HG03060 (cell line): ENCODE measurements around the gene LINC00237.

Experiments
- ATAC-seq: cut with Tn5 transposase; IDR thresholded peaks from one replicate; pipeline ENCODE4 v1.9.1; 2021; ENCODE audit warnings: low read depth, moderate number of reproducible peaks; ENCODE audit not compliant: unreplicated experiment

Gene LINC00237

DNA sequence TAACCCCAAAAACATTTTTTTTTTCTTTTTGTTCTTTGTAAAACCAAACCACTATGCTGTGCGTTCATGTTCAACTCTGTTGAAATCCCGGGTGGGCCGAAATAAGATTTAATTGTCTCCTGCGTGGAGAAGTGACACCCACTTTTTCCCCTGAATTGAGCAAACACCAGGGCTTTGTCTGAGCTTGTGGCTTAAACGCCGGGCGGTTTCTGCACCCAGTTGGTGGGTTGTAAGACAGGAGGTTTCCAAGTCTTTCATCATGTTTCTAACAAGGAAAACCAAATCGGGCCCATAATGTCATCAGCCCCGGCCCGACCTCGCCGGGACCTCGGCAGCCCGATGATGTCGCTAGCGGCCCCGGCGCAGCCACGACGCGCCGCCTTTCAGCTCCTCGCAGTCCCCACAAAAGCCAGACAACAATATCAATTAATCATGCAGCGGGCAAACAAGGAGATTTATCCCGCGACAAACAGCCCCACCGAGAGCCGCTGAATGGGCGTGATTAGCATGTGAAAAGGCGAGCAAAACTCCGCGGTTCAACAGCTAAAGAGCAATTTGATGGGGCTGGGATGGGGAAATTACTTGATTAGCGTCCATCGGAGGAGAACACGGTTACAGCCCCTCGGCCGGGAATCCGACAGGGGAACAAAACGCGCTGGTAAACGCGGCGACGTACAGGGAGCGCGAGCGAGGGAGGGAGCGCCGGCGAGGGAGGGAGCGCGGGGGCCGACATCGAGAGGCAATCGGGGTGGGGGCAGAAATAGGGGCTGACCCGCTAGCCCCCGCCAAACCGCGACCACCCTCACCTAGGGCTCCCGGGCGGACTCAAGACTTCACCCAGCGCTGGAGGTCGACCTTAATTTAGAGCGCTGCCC is 5.3 kb downstream of the LINC00237 start:
- no peak for ATAC-seq

DNA sequence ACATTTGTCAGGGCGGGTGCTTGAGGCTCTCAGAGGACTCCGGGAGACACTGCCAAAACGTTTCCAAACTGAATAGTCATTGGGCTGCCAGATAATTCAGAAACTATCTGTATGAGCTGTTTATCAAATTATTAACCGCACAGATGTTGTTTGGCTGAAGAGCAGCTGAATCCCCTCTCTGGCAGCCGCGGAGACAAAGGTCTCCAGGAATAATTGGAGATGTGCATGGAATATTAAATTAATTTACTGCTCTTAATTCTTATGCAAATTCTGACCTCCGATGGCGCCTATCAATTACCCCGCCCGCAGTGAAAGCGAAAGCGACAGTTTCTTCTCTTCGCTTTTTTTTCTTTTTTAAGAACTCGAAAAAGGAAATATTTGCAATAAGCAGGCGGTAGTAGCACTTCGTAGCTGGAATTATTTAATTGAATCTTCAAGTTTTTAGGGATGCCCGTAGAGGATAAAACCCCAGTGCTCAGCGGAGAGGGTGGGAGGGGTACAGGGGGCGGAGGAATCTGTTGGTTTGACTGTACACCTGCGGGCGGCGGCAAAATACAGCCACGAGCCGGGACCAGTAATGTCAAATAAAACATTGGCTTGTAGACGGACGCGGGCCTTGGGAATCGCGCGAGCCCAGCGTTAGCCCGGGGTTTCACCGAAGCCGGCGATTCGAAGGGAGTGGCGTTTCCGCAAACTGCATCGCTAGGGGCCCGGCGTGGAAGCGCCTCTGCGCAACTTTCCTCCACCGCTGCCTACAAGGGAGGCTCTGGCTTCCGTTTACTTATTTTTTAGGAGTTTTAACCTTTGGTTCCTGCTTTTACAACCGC is 6.2 kb downstream of the LINC00237 start:
- no peak for ATAC-seq

DNA sequence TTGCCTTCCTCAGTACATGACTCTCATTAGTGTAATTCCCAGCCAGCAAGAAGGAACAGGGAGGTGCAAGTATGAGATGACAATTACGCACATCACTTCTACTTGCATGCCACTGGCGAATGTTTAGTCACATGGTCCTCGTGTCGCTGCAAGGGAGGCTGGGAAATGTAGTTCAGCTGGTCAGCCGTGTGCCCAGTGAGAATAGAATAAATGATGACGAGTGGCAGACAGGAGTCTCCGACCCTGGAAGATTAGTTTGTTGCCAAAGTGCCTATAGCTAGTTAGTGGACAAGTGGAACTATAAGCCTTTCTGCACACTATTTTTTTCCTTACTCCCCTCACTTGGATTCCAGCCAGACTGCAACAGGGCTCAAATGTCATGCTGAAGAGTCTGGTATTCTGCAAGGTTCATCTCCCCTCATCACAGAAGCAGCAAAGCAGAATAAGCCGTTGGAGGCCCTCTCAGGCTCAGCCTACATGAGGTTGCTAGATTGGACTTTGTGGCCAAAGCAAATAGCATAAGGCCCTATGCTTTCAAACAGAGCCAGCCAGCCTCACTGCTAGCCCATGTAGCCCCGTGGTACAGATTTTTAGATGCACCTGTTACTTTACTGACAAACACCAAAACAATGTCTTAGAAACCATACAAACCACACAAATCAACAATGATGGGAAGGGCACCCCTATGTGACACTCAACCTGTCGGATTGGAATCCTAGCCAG is 9.7 kb downstream of the LINC00237 start:
- peak; percentile 50 for ATAC-seq

DNA sequence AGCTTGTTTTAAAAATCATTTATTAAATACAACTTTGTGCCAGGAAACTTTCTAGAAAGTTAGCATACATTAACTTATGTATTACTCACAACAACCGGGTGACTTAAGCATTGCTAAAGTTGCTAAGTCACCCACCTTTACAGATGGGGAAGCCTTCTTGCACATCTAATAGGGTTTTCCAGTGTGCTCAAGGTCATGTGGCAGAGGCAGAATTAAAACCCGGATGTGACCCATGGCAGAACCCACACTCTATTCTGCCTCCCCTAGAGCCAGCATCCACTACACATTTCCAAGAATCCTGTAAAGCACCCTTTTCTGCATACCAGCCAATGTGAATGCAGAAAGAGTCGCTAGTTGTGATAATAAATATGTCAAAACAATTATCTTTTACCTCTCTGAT is 13.4 kb downstream of the LINC00237 start:
- ATAC-seq, result no peak

DNA sequence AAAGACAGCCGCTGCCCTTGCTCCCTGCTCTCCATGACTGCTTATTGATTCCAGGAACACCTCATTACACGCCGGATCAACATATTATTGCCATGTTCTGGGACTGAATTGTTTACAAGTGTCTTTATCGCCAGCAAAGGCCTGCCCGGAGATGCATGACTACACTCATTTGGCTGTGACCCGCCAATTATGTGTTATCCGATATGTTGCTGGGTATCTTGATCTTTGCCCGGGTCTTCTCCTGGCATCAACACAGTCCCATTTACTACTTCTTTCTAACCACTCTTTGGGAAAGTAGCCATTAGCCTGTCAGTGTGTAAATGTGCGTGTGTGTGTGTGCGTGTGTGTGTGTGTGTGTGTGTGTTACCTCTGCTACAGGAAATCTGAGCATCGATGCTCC is 15.4 kb downstream of the LINC00237 start:
- no peak for ATAC-seq

DNA sequence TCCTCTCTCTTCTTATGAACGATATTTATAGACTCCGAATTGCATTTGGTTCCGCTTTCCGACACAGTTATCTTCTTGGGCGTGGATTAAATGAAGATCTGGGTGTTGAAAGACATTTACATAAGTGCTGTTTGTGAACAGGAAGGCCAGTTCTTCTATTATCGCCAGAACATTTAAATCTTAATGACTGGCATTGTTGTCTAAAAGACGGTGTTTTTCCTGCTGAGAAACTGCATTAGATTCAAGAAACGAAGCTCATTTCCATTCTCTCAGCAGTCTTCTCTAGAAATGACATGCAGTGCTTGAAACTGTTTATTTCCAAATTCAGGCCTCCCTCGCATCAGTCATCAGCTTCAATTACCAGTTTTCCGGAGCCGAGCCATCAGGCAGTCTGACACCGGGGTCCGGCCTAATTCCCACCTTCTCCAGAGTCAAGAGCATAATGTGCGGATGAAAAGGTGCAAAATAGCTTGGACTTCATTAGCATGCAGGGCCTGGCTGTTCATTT is 16.0 kb downstream of the LINC00237 start:
- ATAC-seq, result no peak

DNA sequence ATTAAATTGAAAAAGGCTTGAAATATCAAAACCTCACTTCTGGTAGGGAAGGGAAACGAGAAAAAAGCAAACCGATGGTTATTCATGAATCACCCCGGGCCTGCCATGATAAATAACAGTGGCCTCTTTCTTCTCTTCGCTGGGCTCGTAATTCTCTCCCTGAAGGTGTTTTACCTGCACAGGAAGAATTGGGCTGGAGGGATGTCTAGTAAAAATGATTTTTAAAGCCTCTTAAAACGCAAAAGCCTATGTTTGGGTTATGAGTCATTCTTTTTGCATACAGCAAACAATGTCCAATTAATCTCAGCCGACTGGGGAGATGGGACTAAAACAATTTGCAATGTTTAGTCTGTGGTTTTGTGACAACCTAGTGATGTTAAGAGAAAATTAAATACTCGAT is 16.8 kb downstream of the LINC00237 start:
- ATAC-seq, result no peak

DNA sequence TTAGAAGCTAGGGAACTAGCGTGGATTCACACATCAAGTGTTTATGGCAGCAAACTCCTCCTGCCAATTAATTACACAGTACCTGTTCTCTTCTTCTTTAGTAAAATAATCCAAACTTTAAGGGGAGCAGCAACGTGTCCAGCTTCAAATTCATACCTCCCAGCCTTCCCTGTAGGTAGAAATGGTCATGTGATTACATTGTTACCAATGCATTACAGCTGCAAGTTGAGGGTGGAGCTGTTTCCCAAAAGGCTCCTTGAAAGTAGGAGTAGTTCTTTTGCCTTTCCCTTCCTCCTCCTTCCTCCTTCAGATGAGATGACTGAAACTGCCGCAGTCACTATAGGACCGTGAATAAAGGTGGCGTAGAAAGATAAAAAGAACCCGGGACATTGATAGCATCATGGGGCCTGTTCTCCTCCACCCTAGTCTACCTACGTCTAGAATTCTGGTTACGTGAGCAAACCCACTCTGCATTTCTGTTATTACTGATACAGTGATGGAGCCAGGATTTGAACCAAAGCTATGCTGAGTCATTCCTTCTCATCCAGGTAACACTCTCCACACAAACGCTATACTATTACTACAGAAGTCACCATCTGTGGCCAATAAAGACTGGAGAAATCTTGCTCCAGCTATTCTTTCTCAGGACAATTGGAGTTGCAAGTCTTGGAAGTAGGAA is 18.2 kb downstream of the LINC00237 start:
- ATAC-seq, result no peak

DNA sequence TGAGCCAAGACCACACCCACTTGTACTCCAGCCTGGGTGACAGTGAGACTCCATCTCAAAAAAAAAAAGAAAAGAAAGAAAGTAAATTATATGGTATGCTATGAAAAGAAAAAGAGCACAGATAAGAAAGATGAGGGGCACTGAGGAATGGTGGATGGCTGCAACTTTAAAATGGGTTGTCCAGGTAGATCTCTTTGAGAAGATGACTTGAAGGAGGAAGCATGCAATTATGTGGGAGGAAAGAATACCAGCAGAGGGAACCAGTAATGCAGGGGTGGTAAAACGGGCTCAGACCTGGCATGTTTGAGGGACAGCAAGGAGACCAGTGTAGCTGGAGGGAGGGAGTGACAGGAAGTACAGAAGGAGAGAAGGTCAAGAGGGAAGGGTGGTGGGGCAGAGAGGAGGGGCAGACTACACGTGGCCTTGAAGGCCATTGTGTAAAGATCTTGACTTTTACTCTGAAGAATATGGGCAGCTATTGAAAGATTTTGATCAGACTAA is 22.3 kb downstream of the LINC00237 start:
- ATAC-seq, result no peak

DNA sequence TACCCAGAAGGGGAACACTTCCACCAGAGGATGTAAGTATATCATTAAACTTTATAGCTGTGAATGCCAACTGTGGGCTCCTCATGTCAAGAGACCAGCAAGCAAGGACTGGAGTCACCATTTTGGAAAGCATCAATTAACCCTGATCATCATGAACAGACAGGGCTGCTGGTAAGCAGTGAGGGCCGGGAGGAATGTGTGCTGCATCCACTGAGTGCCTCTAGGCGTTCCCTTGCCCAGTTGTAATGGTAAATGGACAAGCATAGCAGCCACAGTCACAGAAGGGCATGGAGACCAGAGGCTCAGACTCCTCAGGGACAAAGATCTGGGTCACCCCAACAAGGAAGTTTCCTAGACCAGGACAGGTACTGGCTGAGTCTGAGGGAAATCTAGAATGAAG is 23.6 kb downstream of the LINC00237 start:
- no peak for ATAC-seq

DNA sequence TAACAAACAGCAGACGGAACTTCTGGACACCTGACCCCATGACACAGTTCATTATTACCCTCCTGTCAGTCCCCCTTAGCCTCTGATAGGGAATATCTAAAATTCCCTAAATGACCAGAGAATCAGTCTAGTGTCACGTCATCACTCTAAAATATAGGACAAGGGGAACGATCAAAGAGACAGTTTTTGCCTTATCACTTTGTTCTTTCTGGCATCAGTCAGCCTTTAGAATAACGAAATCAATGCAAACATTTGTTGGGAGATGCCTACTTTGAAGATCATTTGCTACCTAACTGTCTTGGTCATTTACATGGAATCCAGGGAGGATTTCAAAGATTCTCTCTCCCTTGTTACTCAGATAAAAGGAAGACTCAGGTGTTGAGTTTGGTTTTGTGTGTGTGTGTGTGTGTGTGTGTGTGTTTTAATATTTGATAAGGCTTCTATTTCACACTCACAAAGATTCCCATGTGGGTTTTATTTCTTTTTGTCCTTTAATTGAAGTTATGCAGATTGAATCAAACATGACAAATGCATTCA is 28.3 kb downstream of the LINC00237 start:
- no peak for ATAC-seq

DNA sequence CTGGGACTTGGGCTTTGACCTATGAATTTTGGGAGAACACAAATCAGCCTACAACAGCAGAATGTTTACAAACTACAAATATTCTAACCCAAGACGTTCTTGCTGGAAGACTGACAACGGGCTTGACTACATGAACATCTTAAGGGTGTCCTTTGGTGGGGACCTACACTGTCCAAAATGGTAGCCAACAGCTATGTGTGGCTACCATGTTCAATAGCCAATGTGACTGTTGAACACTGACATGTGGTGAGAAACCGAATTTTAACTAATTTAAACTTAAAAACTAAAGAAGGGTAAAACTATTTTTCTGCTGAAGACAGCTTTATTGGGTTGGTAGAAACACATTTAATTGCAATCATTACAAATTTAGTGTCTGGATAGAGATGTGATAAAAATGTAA is 30.1 kb downstream of the LINC00237 start:
- ATAC-seq, result no peak

DNA sequence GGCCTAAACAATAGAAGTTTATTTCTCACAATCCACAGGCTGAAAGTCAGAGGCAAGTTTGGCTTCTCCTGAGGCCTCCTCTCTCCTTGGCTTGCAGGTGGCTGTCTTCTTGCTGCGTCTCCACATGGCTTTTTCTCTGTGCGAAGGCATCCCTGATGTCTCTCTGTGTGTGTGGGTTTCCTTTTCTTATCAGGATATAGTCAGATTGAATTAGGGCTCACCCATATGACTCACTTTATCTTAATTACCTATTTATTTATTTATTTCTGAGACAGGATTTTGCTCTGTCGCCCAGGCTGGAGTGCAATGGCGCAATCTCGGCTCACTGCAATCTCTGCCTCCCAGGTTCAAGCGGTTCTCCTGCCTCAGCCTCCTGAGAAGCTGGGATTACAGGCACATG is 30.7 kb downstream of the LINC00237 start:
- ATAC-seq, result no peak

DNA sequence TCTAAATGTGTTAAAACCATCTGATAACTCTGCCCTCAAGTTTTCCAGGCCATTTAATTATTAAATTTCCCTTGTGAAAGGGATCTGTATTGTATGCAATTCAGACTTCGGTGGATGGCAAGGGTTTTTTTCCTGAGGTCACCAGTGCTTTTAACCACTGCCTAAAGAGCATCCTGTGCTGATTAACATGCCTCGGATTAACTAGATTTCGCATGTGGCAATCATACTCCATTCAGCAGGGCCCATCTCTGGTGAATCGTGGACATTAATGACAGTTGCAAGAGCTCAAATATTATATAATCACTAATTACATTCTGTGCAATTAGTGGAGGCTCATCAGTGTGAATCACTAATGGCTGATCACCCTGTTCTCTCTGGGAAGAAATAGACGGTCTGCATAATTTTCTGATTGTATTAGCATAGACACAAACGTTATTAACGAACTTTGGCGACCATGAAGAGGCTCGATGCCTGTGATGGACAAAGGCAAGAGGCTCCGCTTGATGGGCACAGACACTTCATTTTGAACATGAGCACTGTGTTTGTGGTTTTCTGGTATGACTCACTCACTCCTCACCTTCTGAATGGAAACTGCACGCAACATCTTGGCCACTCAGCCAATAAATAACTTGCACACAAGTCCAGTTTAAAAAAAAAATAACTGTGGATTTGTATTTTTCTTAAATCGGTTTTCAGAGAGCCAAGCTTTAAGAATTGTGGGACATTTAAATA is 31.4 kb downstream of the LINC00237 start:
- ATAC-seq, result peak; percentile 98

DNA sequence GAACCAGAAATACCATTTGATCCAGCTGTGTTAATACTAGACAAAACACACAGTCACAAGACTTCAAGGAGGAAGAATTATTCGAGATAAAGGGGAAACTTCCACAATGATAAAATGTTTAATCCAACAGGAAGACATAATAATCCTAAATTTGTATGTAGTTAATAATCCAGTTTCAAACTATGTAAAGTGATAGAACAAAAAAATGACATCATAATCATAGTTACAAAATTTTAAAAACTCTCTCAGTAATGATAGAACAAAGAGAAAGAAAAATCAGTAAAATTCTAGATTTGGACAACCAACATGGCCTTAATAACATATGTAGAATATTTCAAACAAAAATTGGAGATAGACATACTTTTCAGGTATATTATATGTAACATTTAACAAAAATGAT is 38.9 kb downstream of the LINC00237 start:
- no peak for ATAC-seq

DNA sequence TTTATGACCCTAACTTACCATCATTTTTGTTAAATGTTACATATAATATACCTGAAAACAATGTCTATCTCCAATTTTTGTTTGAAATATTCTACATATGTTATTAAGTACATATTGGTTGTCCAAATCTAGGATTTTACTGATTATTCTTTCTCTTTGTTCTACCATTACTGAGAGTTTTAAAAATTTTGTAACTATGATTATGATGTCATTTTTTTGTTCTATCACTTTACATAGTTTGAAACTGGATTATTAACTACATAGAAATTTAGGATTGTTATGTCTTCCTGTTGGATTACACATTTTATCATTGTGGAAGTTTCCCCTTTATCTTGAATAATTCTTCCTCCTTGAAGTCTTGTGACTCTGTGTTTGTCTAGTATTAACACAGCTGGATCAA is 41.2 kb downstream of the LINC00237 start:
- ATAC-seq, result no peak

DNA sequence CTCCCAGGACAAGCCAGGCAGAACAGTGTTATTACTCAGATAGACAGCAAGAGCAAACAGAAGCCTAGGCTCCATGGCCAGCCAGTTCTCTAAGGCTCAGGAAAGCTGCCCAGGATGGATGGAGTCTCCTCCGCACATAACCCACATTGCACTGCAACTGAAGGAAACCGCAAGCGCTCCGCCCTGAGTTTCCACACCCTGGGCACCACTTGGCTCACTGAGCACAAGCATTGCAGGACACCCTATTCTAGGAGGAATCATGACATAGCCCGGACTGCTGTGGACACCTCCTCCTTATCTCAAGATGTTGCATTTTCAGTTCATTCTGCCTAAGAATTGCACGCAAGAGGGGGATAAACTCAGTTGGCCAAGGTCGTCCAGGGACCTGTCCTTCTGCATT is 42.9 kb downstream of the LINC00237 start:
- no peak for ATAC-seq

DNA sequence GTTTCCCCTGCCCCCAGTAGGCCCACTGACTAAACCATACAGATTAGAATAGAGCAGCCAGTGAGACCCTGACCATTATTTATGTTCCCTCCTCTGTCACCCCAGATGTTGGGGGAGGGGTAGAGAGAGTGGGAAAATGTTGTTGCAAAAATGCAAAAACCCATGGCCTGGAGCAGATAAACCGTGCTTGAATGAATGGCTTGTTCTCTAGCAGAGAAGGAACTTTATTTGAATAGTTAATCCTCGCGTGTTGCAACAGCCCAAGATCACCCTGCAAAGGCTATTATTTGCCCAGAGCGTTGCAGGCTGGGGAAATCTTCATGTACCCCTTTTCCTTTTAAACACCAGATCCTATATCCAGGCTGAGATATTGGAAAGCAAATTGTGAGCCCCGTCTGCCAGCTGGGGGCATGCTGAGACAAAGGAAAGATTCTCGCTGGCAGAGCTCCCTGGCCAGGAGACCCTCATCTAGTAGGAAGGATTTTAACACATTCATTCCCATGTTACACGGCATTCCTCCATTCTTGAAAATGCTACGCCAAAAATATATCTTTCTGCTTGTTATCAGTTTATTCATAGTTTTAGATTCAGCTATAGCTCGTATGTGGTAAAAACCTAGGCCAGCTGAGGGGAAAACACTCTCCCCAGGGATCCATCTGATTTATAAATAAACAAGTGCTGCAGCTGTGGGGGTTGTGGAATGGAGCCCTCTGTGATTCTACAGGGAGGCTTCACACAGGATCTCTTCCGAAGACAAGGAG is 53.0 kb downstream of the LINC00237 start:
- ATAC-seq, result no peak

DNA sequence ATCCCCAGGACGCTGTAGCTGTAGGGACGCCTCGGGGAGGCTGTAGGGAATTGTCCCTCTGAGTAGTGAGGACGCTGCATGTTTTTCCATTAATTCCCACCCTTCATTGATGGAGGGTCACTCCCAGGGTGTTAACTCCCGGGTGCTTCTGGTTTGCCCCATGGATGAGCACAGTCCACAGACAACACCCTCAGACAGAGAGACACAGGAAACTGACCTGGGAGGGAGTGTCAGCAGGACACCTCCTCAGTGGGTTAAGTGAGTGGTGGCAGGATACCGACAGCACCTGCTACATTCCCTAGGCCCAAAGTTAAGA is 53.5 kb downstream of the LINC00237 start:
- ATAC-seq, result no peak
